HepG2 (cell line): ENCODE data around the gene EFHC2. TPM values are rescaled to one million over a fixed set of nuclear protein-coding genes. Genes with fewer than 3 reads are reported as not detected.

Experiments
- ATAC-seq: fragments of 200-7000 bp; cut with Tn5 transposase; 3 replicates; pipeline ENCODE4 v1.9.1; 2020; ENCODE audit warnings: mild to moderate bottlenecking, moderate library complexity
- BruUV-seq: library from RNA; stranded (reverse); fragments of 400-500 nt; replicated peaks from 2 replicates; lab custom pipeline; 2021; lab: Mats Ljungman, UMichigan
- CTCF ChIA-PET: fragments of 300-600 bp; formaldehyde crosslinking; extraction: SDS; loops from one replicate; lab custom pipeline; 2021; ENCODE audit warnings: low total read pairs, inconsistent platforms, low intra/inter-chr PET ratio; lab: Yijun Ruan, JAX
- POLR2A ChIA-PET: fragments of 350-600 bp; sonication (Branson Sonifier 250); formaldehyde crosslinking; loops from one replicate; lab custom pipeline; 2020; ENCODE audit warnings: antibody characterized with exemption, inconsistent platforms; lab: Yijun Ruan, JAX
- DNase-seq: peaks from one replicate; pipeline ENCODE4 v3.0.0-alpha.2; 2015; ENCODE audit warnings: low spot score
- FAIRE-seq: peaks from 3 replicates; lab custom pipeline; 2011; peaks lifted over from hg19 to GRCh38; lab: Jason Lieb, UNC
- H2AFZ ChIP-seq: one replicate; pipeline ENCODE4 v1.6.1; 2011; ENCODE audit warnings: low read length, inconsistent platforms
- H3K27ac ChIP-seq: fragments of 300-600 bp; 3 replicates; pipeline ENCODE4 v1.8.0; 2011; ENCODE audit warnings: mixed run types, mild to moderate bottlenecking, mixed read lengths, low read length, inconsistent platforms; ENCODE audit not compliant: insufficient read depth; ENCODE audit errors: extremely low read length
- H3K27me3 ChIP-seq, 2 experiments: fragments of 200-600 bp in 1 of 2; 2 replicates in 1 of 2; 3 replicates in 1 of 2; pipeline versions ENCODE4 v1.6.0 to v1.8.0; 2011; ENCODE audit warnings: low read length in 2 of 2, mild to moderate bottlenecking in 2 of 2, moderate library complexity in 2 of 2, inconsistent platforms in 1 of 2; ENCODE audit not compliant: insufficient read depth in 2 of 2, control insufficient read depth in 1 of 2
- H3K36me3 ChIP-seq, 2 experiments: fragments of 200-600 bp in 1 of 2; replicated peaks in 1 of 2; 2 replicates in 1 of 2; 3 replicates in 1 of 2; pipeline versions ENCODE4 v1.5.1 to v1.8.0; 2011; ENCODE audit warnings: low read length in 2 of 2, inconsistent platforms in 1 of 2; ENCODE audit not compliant: insufficient read depth in 2 of 2, control insufficient read depth in 1 of 2
- H3K4me1 ChIP-seq: 2 replicates; pipeline ENCODE4 v1.5.1; 2012; ENCODE audit warnings: low read length, inconsistent platforms; ENCODE audit not compliant: insufficient read depth
- H3K4me2 ChIP-seq: 2 replicates; pipeline ENCODE4 v1.6.0; 2011; ENCODE audit warnings: low read depth, low read length, inconsistent platforms
- H3K4me3 ChIP-seq, 3 experiments: fragments of 200-600 bp in 1 of 3; sonication (generic), shearing (Covaris generic) in 1 of 3; replicated peaks in 1 of 3; 2 replicates each; pipeline ENCODE4 v1.5.1; 2011 to 2016; ENCODE audit warnings: low read length in 3 of 3, inconsistent platforms in 2 of 3, low read depth in 2 of 3, mild to moderate bottlenecking in 2 of 3, control low read depth in 1 of 3, mixed read lengths in 1 of 3; ENCODE audit not compliant: insufficient read depth in 1 of 3
- H3K79me2 ChIP-seq: one replicate; pipeline ENCODE4 v1.6.1; 2011; ENCODE audit warnings: low read length, inconsistent platforms; ENCODE audit not compliant: insufficient read depth
- H3K9ac ChIP-seq: 2 replicates; pipeline ENCODE4 v1.6.0; 2011; ENCODE audit warnings: mild to moderate bottlenecking, low read depth, low read length, inconsistent platforms; ENCODE audit not compliant: insufficient read depth
- H3K9me3 ChIP-seq: 2 replicates; pipeline ENCODE4 v1.5.1; 2012; ENCODE audit warnings: mild to moderate bottlenecking, low read length
- H4K20me1 ChIP-seq: 2 replicates; pipeline ENCODE4 v1.6.0; 2011; ENCODE audit warnings: inconsistent platforms, mild to moderate bottlenecking, low read length, moderate library complexity; ENCODE audit not compliant: insufficient read depth
- FOXO1 ChIP-seq: sonication (generic); formaldehyde crosslinking; IDR thresholded peaks from 2 replicates; pipeline ENCODE4 v1.4.0; 2020; ENCODE audit warnings: missing genetic modification reagents
- SALL2 ChIP-seq: sonication (generic); formaldehyde crosslinking; IDR thresholded peaks from 2 replicates; pipeline ENCODE4 v1.8.1; 2023; ENCODE audit warnings: mild to moderate bottlenecking, missing genetic modification reagents, inconsistent platforms
- ZSCAN30 ChIP-seq: sonication (generic); formaldehyde crosslinking; IDR thresholded peaks from 2 replicates; pipeline ENCODE4 v1.5.0; 2020; ENCODE audit warnings: mild to moderate bottlenecking, missing genetic modification reagents
- WGBS: methylation state at CpG from one replicate; pipeline ENCODE4 v1.1.6; 2017; ENCODE audit warnings: low lambda C conversion rate; 5-methylcytosine and 5-hydroxymethylcytosine counted together
- in situ Hi-C: cut with HindIII; loops from 2 replicates; pipeline ENCODE4 v1.10.0; 2017; ENCODE audit warnings: low pct_unique_long_range_greater_than_20kb; ENCODE audit not compliant: extremely low pct_ligation_motif_present
- intact Hi-C: fragments of 100-400 bp; cut with micrococcal nuclease; formaldehyde crosslinking; loops from one replicate; pipeline ENCODE4 v1.10.0; 2022; ENCODE audit not compliant: unreplicated experiment
- polyA plus RNA-seq, 8 experiments: library from polyadenylated mRNA; depleted of rRNA in 3 of 8; stranded (reverse) in 7 of 8; unstranded in 1 of 8; fragments of >200 nt; fragmentation: Illumina TruSeq in 4 of 8; extraction: Trizol in 4 of 8; gene quantifications; 2 replicates each; pipeline versions ENCODE4 v1.2.1 to v1.2.3, GENCODE V29; 2011 to 2016; ENCODE audit warnings: low read depth in 4 of 8, missing spikeins in 1 of 8, mixed read lengths in 1 of 8; ENCODE audit not compliant: insufficient read depth in 1 of 8
- total RNA-seq, 5 experiments: library from RNA; depleted of rRNA; stranded (reverse); fragments of >200 nt; fragmentation: Illumina TruSeq; extraction: Trizol; gene quantifications; 2 replicates each; pipeline ENCODE4 v1.2.3, GENCODE V29; 2016; ENCODE audit warnings: low read depth in 1 of 5
- TF ChIP-seq, protein P1 (sequence below): sonication (generic); formaldehyde crosslinking; IDR thresholded peaks from one replicate; pipeline ENCODE4 v1.5.1; 2020; ENCODE audit warnings: mild to moderate bottlenecking, missing genetic modification reagents; ENCODE audit errors: not compliant biosample characterization
- TF ChIP-seq, protein P2 (sequence below): sonication (generic); formaldehyde crosslinking; IDR thresholded peaks from 2 replicates; pipeline ENCODE4 v1.9.0; 2021; ENCODE audit warnings: missing genetic modification reagents, borderline replicate concordance

Gene EFHC2
- total and polyA plus RNA-seq, 2 of the 13 experiments (the other 11 are each of a cell fraction or from before 2014, with no cell fraction given): not detected

DNA sequence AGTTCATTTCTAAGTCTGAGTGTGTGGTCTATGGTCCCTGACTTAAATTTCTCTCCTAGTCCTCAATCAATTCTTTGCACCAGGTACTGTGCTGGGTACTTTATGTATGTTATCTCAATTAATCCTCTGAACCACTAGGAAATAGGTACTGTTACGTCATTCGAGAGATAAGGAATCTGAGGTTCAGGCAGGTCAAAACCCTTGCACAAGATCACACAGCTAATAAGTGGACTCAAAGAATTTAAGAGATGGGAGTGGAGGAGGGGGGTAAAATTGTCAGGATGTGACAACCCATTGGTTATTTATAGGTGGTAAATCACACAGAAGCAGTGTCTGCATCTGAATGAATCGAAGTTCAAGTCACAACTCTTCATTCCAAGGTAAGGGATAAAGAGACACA lies 169.4 kb downstream of the EFHC2 start:
- no peak for ATAC-seq
- in situ Hi-C loops (no loop called here), intact Hi-C loops (no loop called here)
- no peak for DNase-seq
- H3K79me2 ChIP-seq: no peaks in the 10 kb centered on the region
- TF ChIP-seq, protein P1, sequence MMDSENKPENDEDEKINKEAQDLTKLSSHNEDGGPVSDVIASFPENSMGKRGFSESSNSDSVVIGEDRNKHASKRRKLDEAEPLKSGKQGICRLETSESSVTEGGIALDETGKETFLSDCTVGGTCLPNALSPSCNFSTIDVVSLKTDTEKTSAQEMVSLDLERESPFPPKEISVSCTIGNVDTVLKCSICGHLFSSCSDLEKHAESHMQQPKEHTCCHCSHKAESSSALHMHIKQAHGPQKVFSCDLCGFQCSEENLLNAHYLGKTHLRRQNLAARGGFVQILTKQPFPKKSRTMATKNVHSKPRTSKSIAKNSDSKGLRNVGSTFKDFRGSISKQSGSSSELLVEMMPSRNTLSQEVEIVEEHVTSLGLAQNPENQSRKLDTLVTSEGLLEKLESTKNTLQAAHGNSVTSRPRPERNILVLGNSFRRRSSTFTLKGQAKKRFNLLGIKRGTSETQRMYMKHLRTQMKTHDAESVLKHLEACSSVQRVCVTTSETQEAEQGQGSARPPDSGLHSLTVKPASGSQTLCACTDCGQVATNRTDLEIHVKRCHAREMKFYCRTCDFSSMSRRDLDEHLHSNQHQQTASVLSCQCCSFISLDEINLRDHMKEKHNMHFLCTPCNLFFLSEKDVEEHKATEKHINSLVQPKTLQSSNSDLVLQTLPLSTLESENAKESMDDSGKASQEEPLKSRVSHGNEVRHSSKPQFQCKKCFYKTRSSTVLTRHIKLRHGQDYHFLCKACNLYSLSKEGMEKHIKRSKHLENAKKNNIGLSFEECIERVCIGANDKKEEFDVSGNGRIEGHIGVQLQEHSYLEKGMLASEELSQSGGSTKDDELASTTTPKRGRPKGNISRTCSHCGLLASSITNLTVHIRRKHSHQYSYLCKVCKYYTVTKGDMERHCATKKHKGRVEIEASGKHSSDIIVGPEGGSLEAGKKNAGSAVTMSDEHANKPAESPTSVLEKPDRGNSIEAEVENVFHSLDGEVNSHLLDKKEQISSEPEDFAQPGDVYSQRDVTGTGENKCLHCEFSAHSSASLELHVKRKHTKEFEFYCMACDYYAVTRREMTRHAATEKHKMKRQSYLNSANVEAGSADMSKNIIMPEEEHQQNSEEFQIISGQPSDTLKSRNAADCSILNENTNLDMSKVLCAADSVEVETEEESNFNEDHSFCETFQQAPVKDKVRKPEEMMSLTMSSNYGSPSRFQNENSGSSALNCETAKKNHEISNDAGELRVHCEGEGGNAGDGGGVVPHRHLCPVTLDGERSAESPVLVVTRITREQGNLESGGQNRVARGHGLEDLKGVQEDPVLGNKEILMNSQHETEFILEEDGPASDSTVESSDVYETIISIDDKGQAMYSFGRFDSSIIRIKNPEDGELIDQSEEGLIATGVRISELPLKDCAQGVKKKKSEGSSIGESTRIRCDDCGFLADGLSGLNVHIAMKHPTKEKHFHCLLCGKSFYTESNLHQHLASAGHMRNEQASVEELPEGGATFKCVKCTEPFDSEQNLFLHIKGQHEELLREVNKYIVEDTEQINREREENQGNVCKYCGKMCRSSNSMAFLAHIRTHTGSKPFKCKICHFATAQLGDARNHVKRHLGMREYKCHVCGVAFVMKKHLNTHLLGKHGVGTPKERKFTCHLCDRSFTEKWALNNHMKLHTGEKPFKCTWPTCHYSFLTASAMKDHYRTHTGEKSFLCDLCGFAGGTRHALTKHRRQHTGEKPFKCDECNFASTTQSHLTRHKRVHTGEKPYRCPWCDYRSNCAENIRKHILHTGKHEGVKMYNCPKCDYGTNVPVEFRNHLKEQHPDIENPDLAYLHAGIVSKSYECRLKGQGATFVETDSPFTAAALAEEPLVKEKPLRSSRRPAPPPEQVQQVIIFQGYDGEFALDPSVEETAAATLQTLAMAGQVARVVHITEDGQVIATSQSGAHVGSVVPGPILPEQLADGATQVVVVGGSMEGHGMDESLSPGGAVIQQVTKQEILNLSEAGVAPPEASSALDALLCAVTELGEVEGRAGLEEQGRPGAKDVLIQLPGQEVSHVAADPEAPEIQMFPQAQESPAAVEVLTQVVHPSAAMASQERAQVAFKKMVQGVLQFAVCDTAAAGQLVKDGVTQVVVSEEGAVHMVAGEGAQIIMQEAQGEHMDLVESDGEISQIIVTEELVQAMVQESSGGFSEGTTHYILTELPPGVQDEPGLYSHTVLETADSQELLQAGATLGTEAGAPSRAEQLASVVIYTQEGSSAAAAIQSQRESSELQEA (CRISPR knock-in tag): no peak
- TF ChIP-seq ZSCAN30 (CRISPR knock-in tag) (no peak), SALL2 (CRISPR knock-in tag) (no peak), FOXO1 (CRISPR knock-in tag) (no peak)
- TF ChIP-seq, protein P2, sequence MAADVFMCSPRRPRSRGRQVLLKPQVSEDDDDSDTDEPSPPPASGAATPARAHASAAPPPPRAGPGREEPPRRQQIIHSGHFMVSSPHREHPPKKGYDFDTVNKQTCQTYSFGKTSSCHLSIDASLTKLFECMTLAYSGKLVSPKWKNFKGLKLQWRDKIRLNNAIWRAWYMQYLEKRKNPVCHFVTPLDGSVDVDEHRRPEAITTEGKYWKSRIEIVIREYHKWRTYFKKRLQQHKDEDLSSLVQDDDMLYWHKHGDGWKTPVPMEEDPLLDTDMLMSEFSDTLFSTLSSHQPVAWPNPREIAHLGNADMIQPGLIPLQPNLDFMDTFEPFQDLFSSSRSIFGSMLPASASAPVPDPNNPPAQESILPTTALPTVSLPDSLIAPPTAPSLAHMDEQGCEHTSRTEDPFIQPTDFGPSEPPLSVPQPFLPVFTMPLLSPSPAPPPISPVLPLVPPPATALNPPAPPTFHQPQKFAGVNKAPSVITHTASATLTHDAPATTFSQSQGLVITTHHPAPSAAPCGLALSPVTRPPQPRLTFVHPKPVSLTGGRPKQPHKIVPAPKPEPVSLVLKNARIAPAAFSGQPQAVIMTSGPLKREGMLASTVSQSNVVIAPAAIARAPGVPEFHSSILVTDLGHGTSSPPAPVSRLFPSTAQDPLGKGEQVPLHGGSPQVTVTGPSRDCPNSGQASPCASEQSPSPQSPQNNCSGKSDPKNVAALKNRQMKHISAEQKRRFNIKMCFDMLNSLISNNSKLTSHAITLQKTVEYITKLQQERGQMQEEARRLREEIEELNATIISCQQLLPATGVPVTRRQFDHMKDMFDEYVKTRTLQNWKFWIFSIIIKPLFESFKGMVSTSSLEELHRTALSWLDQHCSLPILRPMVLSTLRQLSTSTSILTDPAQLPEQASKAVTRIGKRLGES (CRISPR knock-in tag): no peak
- no peaks in the 10 kb centered on the region for H3K27me3 ChIP-seq
- no peaks in the 10 kb centered on the region for H3K4me1 ChIP-seq
- ChIA-PET POLR2A (no interaction called here), CTCF (no interaction called here)
- WGBS: 8% methylated on average over 3 of the region's 3 CpGs
- H2AFZ ChIP-seq: no peak overlapping the region
- no peak overlapping the region for H3K4me2 ChIP-seq
- no peak for FAIRE-seq
- no peak overlapping the region for H3K9ac ChIP-seq
- H3K9me3 ChIP-seq: no peaks in the 10 kb centered on the region
- no TSS peak for BruUV-seq
- no peaks in the 10 kb centered on the region for H4K20me1 ChIP-seq
- no peaks in the 10 kb centered on the region for H3K36me3 ChIP-seq
- no peak overlapping the region for H3K27ac ChIP-seq
- no peak overlapping the region for H3K4me3 ChIP-seq
